ENCODE results near the gene KRTAP2-4. TPM values are rescaled to one million over a fixed set of nuclear protein-coding genes. Genes with fewer than 3 reads are reported as not detected.

KRTAP2-4 gene
- total and polyA plus RNA-seq, 2 of the 13 experiments (the other 11 are each of a cell fraction or from before 2014, with no cell fraction given), result not detected

- BruUV-seq (replicated peaks), result no TSS peak
- FAIRE-seq, result no peak
- Histone ChIP-seq H4K20me1 (ENCODE audit: insufficient read depth, low read length) (no peaks in the 10 kb centered on the region), H3K79me2 (ENCODE audit: insufficient read depth, low read length) (no peaks in the 10 kb centered on the region), H3K4me2 (ENCODE audit: low read depth, low read length) (no peak overlapping the region), H3K36me3 (replicated peaks in 1 of 2; ENCODE audit: control insufficient read depth in 1 of 2, insufficient read depth in 2 of 2, low read length in 2 of 2) (no peaks in the 10 kb centered on the region), H3K4me1 (ENCODE audit: insufficient read depth, low read length) (peaks cover 55% of the 10 kb centered on the region), H3K27ac (ENCODE audit: extremely low read length, insufficient read depth, low read length) (no peak overlapping the region), H3K4me3 (replicated peaks in 1 of 3; ENCODE audit: insufficient read depth in 1 of 3, low read depth in 2 of 3, low read length in 3 of 3) (no peak overlapping the region), H3K9ac (ENCODE audit: insufficient read depth, low read depth, low read length) (no peak overlapping the region), H3K9me3 (ENCODE audit: low read length) (no peaks in the 10 kb centered on the region), H3K27me3 (ENCODE audit: control insufficient read depth in 1 of 2, insufficient read depth in 2 of 2, low read length in 2 of 2) (no peaks in the 10 kb centered on the region), H2AFZ (ENCODE audit: low read length) (no peak overlapping the region)
- DNase-seq (ENCODE audit: low spot score), result peak; percentile 62
- intact Hi-C loops (cut with micrococcal nuclease; ENCODE audit: unreplicated experiment), result no loop called here
- ATAC-seq, result no peak
- POLR2A ChIA-PET, result no interaction called here
- in situ Hi-C loops (cut with HindIII; ENCODE audit: extremely low pct_ligation_motif_present, low pct_unique_long_range_greater_than_20kb), result no loop called here
- 92% methylated on average over 1 of the region's 1 CpG for WGBS (ENCODE audit: low lambda C conversion rate)
- CTCF ChIA-PET (ENCODE audit: low intra/inter-chr PET ratio, low total read pairs), result no interaction called here
- peak; percentile 26; the same call in 1 of the 2 replicates for TF ChIP-seq SAP130 (CRISPR knock-in tag; IDR thresholded peaks at IDR 0.05; ENCODE audit: low read depth)
- TF ChIP-seq ETV6 (CRISPR knock-in tag; conservative IDR thresholded peaks at IDR 0.05), result no peak
Measured at GRCh38 chr17:41061964-41062363, 3.7 kb downstream of the KRTAP2-4 start.

DNA sequence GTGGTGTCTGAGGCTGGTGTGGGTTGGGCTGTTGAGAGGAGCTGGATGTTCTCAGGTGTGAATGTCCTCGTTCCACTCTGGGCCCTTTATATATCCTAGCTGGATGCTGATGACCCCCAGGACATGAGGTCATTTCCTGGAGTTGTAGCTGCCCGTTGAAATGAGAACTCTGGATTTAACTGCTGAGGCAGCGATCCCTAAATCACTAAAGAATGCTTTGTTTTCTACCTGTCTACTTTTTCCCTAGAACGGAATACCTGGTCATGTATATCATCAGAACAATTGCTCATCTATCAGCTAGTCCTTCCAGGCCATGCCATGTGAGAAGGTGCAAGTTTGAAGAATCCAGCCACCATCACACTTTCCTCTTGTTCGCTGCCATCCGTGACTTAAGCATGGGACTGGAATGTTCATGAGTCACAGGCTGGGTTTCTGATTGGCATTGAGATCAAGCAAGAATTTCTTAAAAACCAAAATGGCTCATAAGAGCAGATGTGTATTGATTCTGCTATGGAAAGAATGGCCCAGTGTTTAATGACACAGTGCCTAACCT, 5.6 kb downstream of the KRTAP2-4 start, which contains the start of gene KRTAP2-3:
TSS of gene KRTAP2-3 (minus strand) at position 63 of the 553 bp plus-strand sequence. CDS start 64 bp downstream, outside the sequence.
- in situ Hi-C loops (cut with HindIII; ENCODE audit: extremely low pct_ligation_motif_present, low pct_unique_long_range_greater_than_20kb), result no loop called here
- no peak for FAIRE-seq
- TF ChIP-seq ZNF737 (CRISPR knock-in tag; IDR thresholded peaks at IDR 0.05; ENCODE audit: borderline replicate concordance) (no peak), MAFF (IDR thresholded peaks at IDR 0.05; ENCODE audit: low read depth, low read length) (peak; percentile 70), TEAD3 (CRISPR knock-in tag; optimal IDR thresholded peaks at IDR 0.05; ENCODE audit: borderline replicate concordance) (peak; percentile 56), SOX13 (IDR thresholded peaks at IDR 0.05) (no peak), SOX13 (CRISPR knock-in tag; conservative IDR thresholded peaks at IDR 0.05 in 1 of 2, IDR thresholded peaks at IDR 0.05 in 1 of 2) (0 out of 4 replicates have a peak, but pooled peaks of 1 of the 2 experiments have one; percentile 13), THYN1 (CRISPR knock-in tag; IDR thresholded peaks at IDR 0.05; ENCODE audit: borderline replicate concordance, low read depth) (no peak), ZNF687 (CRISPR knock-in tag; IDR thresholded peaks at IDR 0.05) (peak; percentile 73), FOSL2 (CRISPR knock-in tag; IDR thresholded peaks at IDR 0.05) (peak; percentile 67), MAFK (conservative IDR thresholded peaks at IDR 0.05 in 1 of 2, IDR thresholded peaks at IDR 0.05 in 1 of 2; ENCODE audit: low read length in 2 of 2) (peak; percentile 70 to 76)

More for the DNA sequence above, 5.6 kb downstream of the KRTAP2-4 start, which contains the start of gene KRTAP2-3:
- DNase-seq (ENCODE audit: low spot score) (peak; percentile 36), ATAC-seq (no peak)
- Histone ChIP-seq H3K36me3 (replicated peaks in 1 of 2; ENCODE audit: control insufficient read depth in 1 of 2, insufficient read depth in 2 of 2, low read length in 2 of 2) (no peaks in the 10 kb centered on the region), H3K27ac (ENCODE audit: extremely low read length, insufficient read depth, low read length) (peak within 1 kb of the TSS; percentile 79), H3K9ac (ENCODE audit: insufficient read depth, low read depth, low read length) (peak within 1 kb of the TSS; percentile 51), H3K4me2 (ENCODE audit: low read depth, low read length) (peak within 1 kb of the TSS; percentile 51), H3K9me3 (ENCODE audit: low read length) (no peaks in the 10 kb centered on the region), H3K4me3 (replicated peaks in 1 of 3; ENCODE audit: insufficient read depth in 1 of 3, low read depth in 2 of 3, low read length in 3 of 3) (no peak within 1 kb of the TSS; a peak in 1 of 6 replicates), H2AFZ (ENCODE audit: low read length) (no peak within 1 kb of the TSS), H3K79me2 (ENCODE audit: insufficient read depth, low read length) (no peaks in the 10 kb centered on the region), H4K20me1 (ENCODE audit: insufficient read depth, low read length) (no peaks in the 10 kb centered on the region), H3K4me1 (ENCODE audit: insufficient read depth, low read length) (peaks cover 55% of the 10 kb centered on the region), H3K27me3 (ENCODE audit: control insufficient read depth in 1 of 2, insufficient read depth in 2 of 2, low read length in 2 of 2) (no peaks in the 10 kb centered on the region)
- no TSS peak for BruUV-seq (replicated peaks)
- ChIA-PET POLR2A (interaction anchor here (0.6 to 1.4 kb wide), 3 partner anchors 103 to 156 kb away, joined by 3 to 15 read pairs (median 3); no protein-coding TSS in a partner anchor), CTCF (ENCODE audit: low intra/inter-chr PET ratio, low total read pairs) (no interaction called here)
- 91% methylated on average over 6 of the region's 6 CpGs for WGBS (ENCODE audit: low lambda C conversion rate)
- intact Hi-C loops (cut with micrococcal nuclease; ENCODE audit: unreplicated experiment), result no loop called here

Measured in HepG2 (cell line).